GM19035 (cell line): Measurements from ENCODE around the gene QSOX1.

ENCODE experiments used
- ATAC-seq: cut with Tn5 transposase; IDR thresholded peaks from one replicate; pipeline ENCODE4 v1.9.1; 2021; ENCODE audit not compliant: unreplicated experiment

The QSOX1 gene

GRCh38 chr1:180248731-180249681 is 94.3 kb downstream of the QSOX1 start:
- ATAC-seq: no peak

GRCh38 chr1:180249725-180250498 is 95.2 kb downstream of the QSOX1 start:
- ATAC-seq: no peak

GRCh38 chr1:180250499-180250770 is 95.8 kb downstream of the QSOX1 start:
- ATAC-seq: no peak

DNA sequence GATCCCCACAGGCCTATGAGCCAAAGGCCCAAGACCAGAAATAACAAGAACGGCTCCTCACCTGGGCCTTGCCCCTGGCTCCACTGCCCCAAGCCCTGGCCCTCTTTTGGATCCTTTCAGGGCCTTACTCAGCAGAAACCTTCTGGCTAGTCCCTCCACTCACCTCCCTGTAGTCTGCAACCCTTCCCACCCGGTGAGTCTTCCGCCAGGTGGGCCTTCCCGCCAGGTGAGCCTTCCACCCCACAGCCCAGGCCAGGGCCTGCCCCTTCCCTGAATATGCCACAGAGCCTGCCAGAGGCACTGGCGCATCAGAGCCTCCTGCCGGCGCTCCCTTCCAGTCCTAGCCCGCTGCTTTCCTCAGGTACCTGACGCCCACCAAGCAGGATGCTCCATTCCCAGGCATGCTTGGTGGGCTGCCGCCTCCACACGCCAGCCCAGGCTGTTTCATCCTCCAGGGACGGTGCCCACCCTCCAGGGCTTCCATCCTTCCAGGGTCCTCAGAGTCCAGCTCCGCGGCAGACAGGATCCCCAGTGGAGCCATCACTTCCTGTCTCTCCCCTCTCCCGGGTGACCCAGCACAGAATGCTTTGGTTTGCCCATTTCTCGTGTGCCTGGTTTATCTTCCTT is 96.3 kb downstream of the QSOX1 start:
- ATAC-seq: no peak

DNA sequence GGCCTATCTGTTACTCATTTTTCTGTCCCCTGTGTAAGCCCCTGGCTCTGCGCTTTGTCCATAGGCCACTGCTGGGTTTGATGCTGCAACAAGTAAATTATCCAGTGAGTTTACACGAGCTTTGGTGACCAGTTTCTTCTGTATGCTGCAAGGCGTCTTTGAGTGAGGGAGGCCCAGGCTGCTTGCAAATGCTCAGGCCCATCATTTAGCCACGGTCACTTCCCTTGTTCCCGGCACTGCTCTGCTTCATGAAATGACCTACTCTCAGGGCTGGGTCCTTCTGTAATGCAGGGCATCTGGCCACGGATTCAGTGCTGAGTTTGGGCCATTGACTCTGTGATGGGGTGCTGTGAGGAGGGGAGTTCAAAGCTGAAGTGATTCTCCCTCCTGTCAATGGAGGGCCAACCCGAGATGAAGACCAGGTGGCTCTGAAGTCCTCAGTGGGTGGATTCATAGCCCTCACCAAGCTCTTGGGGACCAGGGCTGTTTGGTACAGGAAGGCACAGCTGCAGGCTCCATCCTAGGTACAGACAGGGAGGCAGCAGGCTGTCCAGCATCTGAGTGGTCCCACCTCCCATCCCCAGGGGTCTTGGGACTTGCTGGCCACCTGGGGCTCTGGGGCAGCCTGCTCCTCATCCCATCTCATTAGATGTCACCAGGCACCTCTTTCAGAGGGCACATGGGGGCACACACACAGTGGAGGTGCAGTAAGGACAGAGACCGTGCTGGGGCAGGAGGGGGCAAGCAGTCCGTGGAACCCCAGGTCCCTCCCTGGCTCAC is 97.0 kb downstream of the QSOX1 start:
- no peak for ATAC-seq

GRCh38 chr1:180252638-180253536 is 98.2 kb downstream of the QSOX1 start:
- ATAC-seq: peak; percentile 61
